NCI-H1436 treated with DMSO at 0.1 percent for 48 hours (cell line): Measurements from ENCODE around the gene PTPRF.
"Not testable (repeated sequence)": the region's sequence is repeated elsewhere in the genome, so short reads cannot be mapped to it uniquely, and the experiment has no call there.

Experiments
- DNase-seq: peaks from one replicate; lab custom pipeline; 2025; lab: John Stamatoyannopoulos, UW

PTPRF gene

GRCh38 chr1:43530483-43531106 lies at the start of gene PTPRF:
TSS of gene PTPRF (plus strand) at chr1:43530883. CDS start at chr1:43545076, 14,193 bp downstream.
- no peak for DNase-seq

DNA sequence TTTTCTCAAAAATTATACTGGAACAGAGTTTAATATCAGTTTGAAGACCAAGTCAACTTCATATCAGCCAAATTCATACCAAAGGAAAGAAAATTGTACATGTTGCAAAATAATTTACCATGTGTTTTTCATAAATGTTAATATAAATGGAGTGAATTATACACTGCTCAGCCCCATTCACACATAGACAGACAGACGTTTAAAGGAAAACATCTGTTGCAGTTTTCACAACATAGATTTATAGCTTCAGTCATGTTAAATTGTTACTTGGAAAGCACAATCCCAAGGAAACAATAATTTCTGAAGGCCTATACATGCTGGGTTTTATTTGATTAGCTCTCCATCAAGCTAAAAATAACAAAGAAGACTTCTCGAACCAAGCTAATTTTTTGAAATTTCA lies 49.2 kb upstream of the PTPRF start:
- DNase-seq = no peak

DNA sequence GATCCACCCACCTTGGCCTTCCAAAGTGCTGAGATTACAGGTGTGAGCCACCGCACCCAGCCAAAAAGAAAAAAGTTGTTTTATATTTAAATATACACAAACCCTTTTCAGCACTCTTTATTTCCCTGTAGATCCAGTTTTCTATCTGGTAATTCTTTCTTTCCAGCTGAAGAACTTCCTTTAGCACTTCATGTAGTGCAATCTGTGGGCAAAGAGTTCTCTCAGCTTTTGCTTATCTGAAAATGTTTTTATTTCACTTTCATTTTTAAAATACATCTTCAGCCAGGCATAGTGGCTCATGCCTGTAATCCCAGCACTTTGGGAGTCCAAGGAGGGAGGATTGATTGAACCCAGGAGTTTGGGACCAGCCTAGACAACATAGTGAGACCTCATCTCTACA lies 48.5 kb upstream of the PTPRF start:
- DNase-seq = no peak

DNA sequence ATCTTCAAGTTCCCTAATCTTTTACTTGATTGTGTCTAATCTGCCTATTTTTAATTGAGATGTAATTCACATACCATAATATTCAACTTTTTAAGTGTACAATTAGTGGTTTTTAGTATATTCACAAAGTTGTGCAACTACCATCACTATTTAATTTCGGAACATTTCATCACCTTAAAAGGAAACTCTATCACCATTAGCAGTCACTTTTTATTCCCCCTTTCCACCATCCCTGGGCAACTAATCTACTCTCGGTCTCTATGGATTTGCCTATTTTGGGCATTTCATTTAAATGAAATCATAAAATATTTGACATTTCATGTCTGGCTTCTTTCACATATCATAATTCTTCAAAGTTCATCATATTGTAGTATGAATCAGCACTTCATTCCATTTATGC lies 46.3 kb upstream of the PTPRF start:
- no peak for DNase-seq

DNA sequence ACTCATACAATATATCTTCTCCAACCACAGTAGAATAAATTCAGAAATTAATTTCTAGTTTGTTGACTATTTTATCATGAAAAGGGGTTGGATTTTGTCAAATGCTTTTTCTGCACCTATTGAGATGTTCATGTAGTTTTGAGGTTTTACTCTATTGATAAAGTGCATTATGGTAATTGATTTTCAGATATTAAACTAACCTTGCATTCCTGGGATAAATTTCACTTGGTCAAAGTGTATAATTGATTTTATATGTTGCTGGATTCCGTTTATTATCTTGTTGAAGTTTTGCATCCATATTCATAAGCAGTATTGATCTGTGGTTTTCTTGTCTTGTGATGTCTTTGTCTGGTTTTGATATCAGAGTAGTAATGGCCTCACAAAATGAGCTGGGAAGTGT lies 42.5 kb upstream of the PTPRF start:
- no peak for DNase-seq

- no peak for DNase-seq
Observed at GRCh38 chr1:43491061-43491460, 39.6 kb upstream of the PTPRF start.

DNA sequence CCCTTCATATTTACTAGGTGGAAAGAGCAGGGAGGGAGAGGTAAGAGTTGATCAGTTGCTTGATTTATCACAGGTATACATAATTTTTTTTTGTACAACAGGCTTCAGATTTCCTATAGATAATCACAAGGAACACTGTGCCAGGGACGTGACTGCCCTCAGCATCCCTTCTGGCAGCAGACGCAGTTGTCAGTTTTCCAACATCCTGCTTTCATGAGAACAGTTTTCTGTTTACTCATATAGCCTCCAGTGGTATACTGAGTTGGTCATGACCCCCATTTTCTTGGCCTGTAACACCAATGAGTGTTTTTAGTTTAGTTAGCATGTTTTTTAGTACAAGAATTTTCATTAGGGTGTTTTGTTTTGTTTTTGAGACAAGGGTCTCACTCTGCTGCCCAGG lies 37.9 kb upstream of the PTPRF start:
- DNase-seq = no peak

- DNase-seq = no peak
Observed at GRCh38 chr1:43493661-43494450, 36.8 kb upstream of the PTPRF start.

- no peak for DNase-seq
Observed at GRCh38 chr1:43495204-43495603, 35.5 kb upstream of the PTPRF start.

GRCh38 chr1:43499898-43500297 lies 30.8 kb upstream of the PTPRF start:
- no peak for DNase-seq

DNA sequence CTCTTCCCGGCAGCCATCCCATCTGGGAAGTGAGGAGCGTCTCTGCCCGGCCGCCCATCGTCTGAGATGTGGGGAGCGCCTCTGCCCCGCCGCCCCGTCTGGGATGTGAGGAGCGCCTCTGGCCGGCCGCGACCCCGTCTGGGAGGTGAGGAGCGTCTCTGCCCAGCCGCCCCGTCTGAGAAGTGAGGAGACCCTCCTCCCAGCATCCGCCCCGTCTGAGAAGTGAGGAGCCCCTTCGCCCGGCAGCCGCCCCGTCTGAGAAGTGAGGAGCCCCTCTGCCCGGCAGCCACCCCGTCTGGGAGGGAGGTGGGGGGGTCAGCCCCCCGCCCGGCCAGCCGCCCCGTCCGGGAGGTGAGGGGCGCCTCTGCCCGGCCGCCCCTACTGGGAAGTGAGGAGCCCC lies 28.9 kb upstream of the PTPRF start:
- DNase-seq = not testable (repeated sequence)

GRCh38 chr1:43503534-43503933 lies 27.1 kb upstream of the PTPRF start:
- DNase-seq = no peak

GRCh38 chr1:43505077-43505780 lies 25.5 kb upstream of the PTPRF start:
- no peak for DNase-seq

- DNase-seq = no peak
Observed at GRCh38 chr1:43506233-43506632, 24.4 kb upstream of the PTPRF start.

DNA sequence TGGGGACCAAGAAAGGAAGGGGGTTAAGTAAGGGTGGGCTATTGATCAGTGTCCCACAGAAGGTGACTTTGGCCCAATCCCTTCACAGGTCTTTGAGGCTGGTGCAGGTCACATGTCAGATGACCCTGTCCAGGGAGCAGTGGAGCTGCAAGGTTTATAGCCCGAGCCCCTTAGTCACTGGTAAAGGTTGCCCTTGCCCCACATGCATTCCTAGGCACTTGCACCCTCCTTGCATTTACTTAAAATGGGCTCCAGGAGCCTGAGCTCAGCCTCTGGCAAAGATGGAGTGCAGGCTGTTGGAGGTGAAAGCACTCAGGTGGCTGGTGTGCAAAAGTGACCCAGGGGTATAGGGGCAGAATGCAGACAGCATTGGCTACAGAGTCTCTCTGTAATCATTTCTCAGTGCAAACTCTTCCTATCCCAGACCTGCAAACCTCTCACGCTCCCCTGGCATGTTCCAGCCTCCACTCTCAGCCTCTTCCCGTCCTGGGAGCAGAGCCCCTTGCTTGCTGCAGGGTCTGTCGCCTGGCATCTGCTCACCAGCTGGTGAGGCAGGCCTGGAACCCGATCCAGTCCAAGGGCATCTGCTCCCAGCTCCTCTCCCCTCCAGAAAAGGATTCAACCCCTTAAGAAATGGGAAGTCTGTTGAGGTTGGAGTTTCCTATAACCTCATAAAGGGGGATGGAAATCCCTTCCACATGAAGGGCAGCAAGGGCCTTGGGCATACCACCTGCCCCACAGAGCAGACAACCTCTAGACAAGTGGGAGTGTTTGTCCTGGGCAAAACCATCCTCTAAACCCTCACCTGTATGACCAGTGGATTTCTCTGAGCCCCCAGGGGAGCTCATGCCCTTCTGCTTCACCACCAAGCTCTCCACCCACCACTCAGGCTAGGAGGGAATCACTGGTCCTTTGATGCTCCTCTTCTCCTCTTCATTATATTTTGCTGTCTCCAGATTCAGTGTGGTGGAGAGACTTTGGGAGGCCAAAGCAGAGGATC lies 23.1 kb upstream of the PTPRF start:
- no peak for DNase-seq

DNA sequence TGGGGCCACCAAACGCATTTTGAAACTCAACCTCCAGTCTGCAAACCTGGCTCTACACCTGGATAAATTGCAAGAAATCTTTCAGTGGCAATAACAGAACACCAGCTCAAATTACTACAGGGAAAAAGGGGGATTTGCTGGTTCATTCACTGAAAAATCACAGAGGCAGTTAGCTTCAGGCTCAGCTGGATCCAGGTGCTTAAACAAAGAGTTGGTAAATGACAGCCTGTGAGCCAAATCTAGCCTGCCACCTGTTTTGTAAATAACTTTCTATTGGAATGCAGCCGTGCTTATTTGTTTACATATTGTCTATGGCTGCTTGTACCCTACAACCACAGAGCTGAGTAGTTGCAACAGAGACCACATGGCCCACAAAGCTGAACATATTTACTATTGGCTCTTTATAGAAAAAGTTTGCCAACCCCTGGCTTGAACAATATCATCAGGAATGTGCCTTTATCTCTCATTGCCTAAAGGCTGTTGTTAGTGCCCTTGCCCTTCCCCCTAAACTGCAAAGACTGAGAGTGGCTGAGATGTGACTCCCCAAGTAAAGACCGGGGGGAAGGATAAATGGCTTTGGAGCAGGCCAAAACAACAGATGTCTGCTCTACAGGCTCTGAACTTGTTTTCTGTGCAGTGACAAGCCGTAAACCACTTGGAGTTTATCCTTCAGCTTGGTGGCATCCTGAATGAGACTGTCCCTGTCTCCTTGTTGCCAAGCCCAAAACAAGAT lies 21.5 kb upstream of the PTPRF start:
- no peak for DNase-seq

- DNase-seq = no peak
Observed at GRCh38 chr1:43509740-43510375, 20.8 kb upstream of the PTPRF start.

- no peak for DNase-seq
Observed at GRCh38 chr1:43510621-43511020, 20.1 kb upstream of the PTPRF start.

DNA sequence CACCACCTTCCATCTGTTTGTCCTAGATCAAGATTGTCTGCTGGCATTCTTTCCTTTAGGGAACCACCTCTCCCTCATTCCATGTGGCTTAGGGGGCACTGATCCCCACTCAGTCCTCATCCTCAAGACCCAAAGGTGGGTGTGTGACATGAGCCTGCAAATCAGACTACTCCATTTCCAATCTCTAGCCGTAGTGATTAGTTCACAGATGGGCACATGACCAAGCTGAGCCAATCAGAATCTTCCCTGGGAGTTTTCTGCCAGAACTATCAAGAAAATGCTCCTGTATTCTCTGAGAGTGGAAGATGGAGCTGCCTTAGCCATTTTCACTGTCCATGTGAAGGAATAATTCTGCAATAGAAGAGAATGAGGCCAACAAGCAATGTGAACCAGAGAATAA lies 19.3 kb upstream of the PTPRF start:
- DNase-seq = no peak

- no peak for DNase-seq
Observed at GRCh38 chr1:43512133-43512532, 18.6 kb upstream of the PTPRF start.

GRCh38 chr1:43512681-43513080 lies 18.0 kb upstream of the PTPRF start:
- DNase-seq = no peak
